ENCODE data around the gene EAF2. TPM values are rescaled to one million over a fixed set of nuclear protein-coding genes. Genes with fewer than 3 reads are reported as not detected.

Gene EAF2
- total RNA-seq, 6 experiments from 2014 or later, result 1.4 to 3.0 (median 2.0) TPM

DNA sequence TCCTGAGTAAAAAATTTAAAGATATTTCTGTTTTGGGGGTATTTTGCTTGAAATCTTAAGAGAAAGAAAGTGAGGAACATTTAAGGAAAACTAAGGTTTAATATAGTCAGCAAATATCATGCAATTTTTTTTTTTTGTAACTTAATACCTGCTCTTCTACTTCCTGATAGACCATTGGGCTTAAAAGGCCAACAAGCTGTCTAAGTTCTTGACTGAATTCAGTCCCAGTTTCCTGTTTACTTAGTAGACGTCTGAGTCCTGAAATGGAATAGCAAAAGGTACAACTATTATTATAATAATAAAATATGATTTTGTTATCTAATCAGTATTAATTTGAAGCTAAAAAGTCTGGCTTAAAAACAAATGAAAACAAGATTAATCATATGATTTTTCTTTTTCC is 38.0 kb upstream of the EAF2 start:
- Histone ChIP-seq H3K27me3 (no peaks in the 10 kb centered on the region), H3K27ac (no peak overlapping the region), H3K4me1 (no peaks in the 10 kb centered on the region), H3K9me3 (no peaks in the 10 kb centered on the region), H3K36me3 (no peaks in the 10 kb centered on the region), H3K4me3 (no peak overlapping the region)
- DNase-seq (no peak), ATAC-seq (no peak)
- intact Hi-C loops (cut with DNase I), result no loop called here
- TF ChIP-seq POLR2A (IDR thresholded peaks at IDR 0.05), result no peak
- TF ChIP-seq, protein P1, sequence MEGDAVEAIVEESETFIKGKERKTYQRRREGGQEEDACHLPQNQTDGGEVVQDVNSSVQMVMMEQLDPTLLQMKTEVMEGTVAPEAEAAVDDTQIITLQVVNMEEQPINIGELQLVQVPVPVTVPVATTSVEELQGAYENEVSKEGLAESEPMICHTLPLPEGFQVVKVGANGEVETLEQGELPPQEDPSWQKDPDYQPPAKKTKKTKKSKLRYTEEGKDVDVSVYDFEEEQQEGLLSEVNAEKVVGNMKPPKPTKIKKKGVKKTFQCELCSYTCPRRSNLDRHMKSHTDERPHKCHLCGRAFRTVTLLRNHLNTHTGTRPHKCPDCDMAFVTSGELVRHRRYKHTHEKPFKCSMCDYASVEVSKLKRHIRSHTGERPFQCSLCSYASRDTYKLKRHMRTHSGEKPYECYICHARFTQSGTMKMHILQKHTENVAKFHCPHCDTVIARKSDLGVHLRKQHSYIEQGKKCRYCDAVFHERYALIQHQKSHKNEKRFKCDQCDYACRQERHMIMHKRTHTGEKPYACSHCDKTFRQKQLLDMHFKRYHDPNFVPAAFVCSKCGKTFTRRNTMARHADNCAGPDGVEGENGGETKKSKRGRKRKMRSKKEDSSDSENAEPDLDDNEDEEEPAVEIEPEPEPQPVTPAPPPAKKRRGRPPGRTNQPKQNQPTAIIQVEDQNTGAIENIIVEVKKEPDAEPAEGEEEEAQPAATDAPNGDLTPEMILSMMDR (IDR thresholded peaks at IDR 0.05), result no peak
- WGBS (ENCODE audit: insufficient coverage, low coverage, low lambda C conversion rate, missing lambda C conversion rate), result 33% methylated on average over 1 of the region's 1 CpG

DNA sequence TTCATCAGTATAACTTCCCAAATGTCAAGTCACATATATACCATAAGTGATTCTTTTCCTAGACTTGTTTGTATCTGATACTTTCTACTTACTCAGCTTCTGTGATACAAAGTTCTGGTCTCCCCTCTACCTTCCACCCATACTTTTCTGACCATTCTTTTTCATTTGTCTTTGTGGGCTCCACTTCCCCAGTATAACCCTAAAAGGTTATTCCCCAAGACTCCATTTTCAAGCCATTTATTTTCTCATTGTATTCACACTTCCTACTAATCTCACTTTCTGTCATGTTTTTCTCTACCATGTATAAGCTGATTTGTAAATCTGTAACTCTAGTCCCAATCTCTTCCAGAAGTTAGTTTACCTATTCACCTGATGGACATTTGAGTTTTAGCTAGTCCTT is 34.1 kb upstream of the EAF2 start:
- intact Hi-C loops (cut with DNase I), result no loop called here
- DNase-seq (no peak), ATAC-seq (no peak)
- H3K36me3 ChIP-seq, result peaks cover 0 to 6% (median 0%) of the 10 kb centered on the region in 4 donors
- H3K27ac ChIP-seq, result no peak overlapping the region
- H3K4me3 ChIP-seq, result no peak overlapping the region
- H3K4me1 ChIP-seq, result no peaks in the 10 kb centered on the region
- no peak for TF ChIP-seq POLR2A (IDR thresholded peaks at IDR 0.05)
- H3K9me3 ChIP-seq, result no peaks in the 10 kb centered on the region
- H3K27me3 ChIP-seq, result no peaks in the 10 kb centered on the region

DNA sequence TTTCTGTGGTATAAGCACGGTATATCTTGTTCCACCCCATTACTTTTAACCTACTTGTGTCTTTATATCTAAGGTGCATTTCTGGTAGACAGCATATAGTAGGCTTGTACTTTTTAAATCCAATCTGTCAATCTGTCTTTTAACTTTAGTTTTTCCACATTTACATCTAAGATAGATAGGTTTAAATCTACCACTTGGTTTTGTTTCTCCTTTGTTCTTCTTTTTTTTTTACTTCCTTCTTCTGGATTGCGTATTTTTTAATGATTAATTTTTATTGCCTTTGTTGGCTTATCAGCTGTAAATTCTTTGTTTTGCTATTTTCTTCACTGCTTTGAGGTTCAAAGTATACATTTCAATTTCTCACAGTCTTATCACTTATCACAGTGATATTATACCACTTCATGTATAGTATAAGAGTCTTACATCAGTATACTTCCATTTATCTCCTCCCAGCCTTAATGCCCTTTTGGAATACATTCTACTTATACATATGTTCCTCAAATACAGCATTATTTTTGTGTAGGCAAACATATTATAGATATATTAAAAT is 31.2 kb upstream of the EAF2 start:
- DNase-seq, result no peak
- Histone ChIP-seq H3K27me3 (no peaks in the 10 kb centered on the region), H3K9me3 (no peaks in the 10 kb centered on the region), H3K4me3 (no peak overlapping the region), H3K27ac (no peak overlapping the region), H3K36me3 (peaks cover 0 to 11% (median 3%) of the 10 kb centered on the region in 4 donors), H3K4me1 (no peaks in the 10 kb centered on the region)
- no peak for TF ChIP-seq POLR2A (IDR thresholded peaks at IDR 0.05)
- TF ChIP-seq, protein P1 (IDR thresholded peaks at IDR 0.05), result no peak
- intact Hi-C loops (cut with DNase I), result no loop called here
- WGBS (ENCODE audit: insufficient coverage, low coverage, low lambda C conversion rate, missing lambda C conversion rate), result 95% methylated on average over 2 of the region's 2 CpGs
- ATAC-seq, result no peak

DNA sequence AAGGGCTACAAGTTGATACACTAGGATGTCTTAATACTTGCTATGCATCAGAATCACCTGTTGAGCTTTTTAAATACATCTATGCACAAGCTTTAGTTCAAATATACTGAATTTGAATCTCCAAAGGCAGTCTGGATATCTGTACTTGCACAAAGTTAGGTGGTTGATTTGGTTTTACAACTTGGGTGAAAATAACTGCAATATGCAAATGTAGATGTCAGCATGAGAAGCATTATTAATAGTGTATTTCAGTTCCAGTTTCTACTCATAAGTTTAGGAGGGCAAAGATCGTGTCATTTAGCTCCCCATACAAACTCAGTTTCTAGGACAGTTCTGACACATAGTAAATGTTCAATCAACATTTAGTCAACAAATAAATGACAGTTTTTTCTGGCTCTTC is 25.8 kb upstream of the EAF2 start:
- Histone ChIP-seq H3K27me3 (no peaks in the 10 kb centered on the region), H3K9me3 (no peaks in the 10 kb centered on the region), H3K27ac (no peak overlapping the region), H3K4me3 (no peak overlapping the region), H3K4me1 (no peaks in the 10 kb centered on the region), H3K36me3 (peaks cover 0 to 11% (median under 1%) of the 10 kb centered on the region in 4 donors)
- TF ChIP-seq, protein P1 (IDR thresholded peaks at IDR 0.05), result no peak
- no peak for TF ChIP-seq POLR2A (IDR thresholded peaks at IDR 0.05)
- intact Hi-C loops (cut with DNase I), result no loop called here
- 0% methylated on average over 1 of the region's 1 CpG for WGBS (ENCODE audit: insufficient coverage, low coverage, low lambda C conversion rate, missing lambda C conversion rate)
- ATAC-seq (no peak), DNase-seq (no peak)

DNA sequence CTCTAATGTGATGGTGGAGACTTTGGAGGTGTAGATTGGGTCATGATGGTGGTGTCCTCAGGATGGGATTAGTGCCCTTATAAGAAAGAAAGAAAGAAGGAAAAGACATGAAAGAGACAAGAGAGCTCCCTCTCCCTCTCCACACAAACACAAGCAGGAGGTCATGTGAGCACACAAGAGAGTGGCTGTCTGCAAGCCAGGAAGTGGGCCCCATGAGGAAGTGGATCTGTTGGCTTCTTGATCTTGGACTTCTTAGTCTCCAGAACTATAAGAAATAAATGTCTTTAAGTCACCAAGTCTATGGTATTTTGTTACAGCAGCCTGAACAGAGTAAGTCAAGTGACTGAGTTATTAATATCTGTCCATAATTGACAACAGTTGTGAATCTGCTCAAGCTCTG is 17.3 kb upstream of the EAF2 start:
- no peaks in the 10 kb centered on the region for H3K9me3 ChIP-seq
- H3K36me3 ChIP-seq, result peaks cover 0 to 5% (median 0%) of the 10 kb centered on the region in 4 donors
- no peaks in the 10 kb centered on the region for H3K27me3 ChIP-seq
- DNase-seq (no peak), ATAC-seq (no peak)
- TF ChIP-seq, protein P1 (IDR thresholded peaks at IDR 0.05), result no peak
- no peak for TF ChIP-seq POLR2A (IDR thresholded peaks at IDR 0.05)
- no peak overlapping the region for H3K4me3 ChIP-seq
- no peaks in the 10 kb centered on the region for H3K4me1 ChIP-seq
- no peak overlapping the region for H3K27ac ChIP-seq
- intact Hi-C loops (cut with DNase I), result no loop called here
